Neural progenitor cell (in vitro differentiated cells): Measurements from ENCODE around the gene DRD2. TPM values are rescaled to one million over a fixed set of nuclear protein-coding genes. Genes with fewer than 3 reads are reported as not detected.

Experiments
- DNase-seq: peaks from one replicate; pipeline ENCODE4 v3.0.0-alpha.2; 2016; ENCODE audit warnings: low spot score
- H2AFZ ChIP-seq: fragments of 200-600 bp; sonication (generic); replicated peaks from 2 replicates; pipeline ENCODE4 v1.6.1; 2016; ENCODE audit warnings: antibody characterized with exemption
- H3F3A ChIP-seq: fragments of 200-600 bp; sonication (generic); 2 replicates; pipeline ENCODE4 v1.6.1; 2016; ENCODE audit warnings: antibody characterized with exemption, low read depth
- H3K27ac ChIP-seq: fragments of 200-600 bp; sonication (generic); 2 replicates; pipeline ENCODE4 v1.5.1; 2016; ENCODE audit warnings: mild to moderate bottlenecking
- H3K27me3 ChIP-seq: fragments of 200-600 bp; sonication (generic); 2 replicates; pipeline ENCODE4 v1.6.1; 2016; ENCODE audit warnings: mild to moderate bottlenecking, moderate library complexity
- H3K36me3 ChIP-seq: fragments of 200-600 bp; sonication (generic); 2 replicates; pipeline ENCODE4 v1.5.1; 2016
- H3K4me1 ChIP-seq: fragments of 200-600 bp; sonication (generic); 2 replicates; pipeline ENCODE4 v1.6.1; 2016; ENCODE audit warnings: mixed run types
- H3K4me2 ChIP-seq: fragments of 200-600 bp; sonication (generic); 2 replicates; pipeline ENCODE4 v1.6.1; 2016
- H3K4me3 ChIP-seq: fragments of 200-600 bp; sonication (generic); 2 replicates; pipeline ENCODE4 v1.5.1; 2016
- H3K79me2 ChIP-seq: fragments of 200-600 bp; sonication (generic); 2 replicates; pipeline ENCODE4 v1.6.1; 2016; ENCODE audit warnings: low read depth
- H3K9ac ChIP-seq: fragments of 200-600 bp; sonication (generic); 2 replicates; pipeline ENCODE4 v1.6.1; 2016
- H3K9me3 ChIP-seq: fragments of 200-600 bp; sonication (generic); 2 replicates; pipeline ENCODE4 v1.5.1; 2016; ENCODE audit warnings: low read depth
- H4K20me1 ChIP-seq: fragments of 200-600 bp; sonication (generic); 2 replicates; pipeline ENCODE4 v1.6.1; 2016; ENCODE audit warnings: low read depth
- H3K27ac Mint-ChIP-seq: 3 replicates; pipeline ENCODE4 v1.8.0; 2021; ENCODE audit warnings: mixed read lengths
- H3K27me3 Mint-ChIP-seq: 2 replicates; pipeline ENCODE4 v1.8.0; 2022; ENCODE audit warnings: low read depth, mild to moderate bottlenecking, inconsistent platforms, moderate library complexity, mixed read lengths; ENCODE audit not compliant: insufficient read depth
- H3K36me3 Mint-ChIP-seq: 3 replicates; pipeline ENCODE4 v1.8.0; 2021; ENCODE audit warnings: mixed read lengths
- H3K4me1 Mint-ChIP-seq: 3 replicates; pipeline ENCODE4 v1.8.0; 2021; ENCODE audit warnings: mixed read lengths
- H3K4me3 Mint-ChIP-seq: 3 replicates; pipeline ENCODE4 v1.8.0; 2021; ENCODE audit warnings: mild to moderate bottlenecking, moderate library complexity, mixed read lengths
- H3K9me3 Mint-ChIP-seq: 3 replicates; pipeline ENCODE4 v1.8.0; 2020; ENCODE audit warnings: mixed read lengths
- EZH2 ChIP-seq: fragments of 200-600 bp; sonication (generic); IDR thresholded peaks from 2 replicates; pipeline ENCODE4 v1.6.1; 2017; ENCODE audit warnings: antibody characterized with exemption, mild to moderate bottlenecking, moderate library complexity
- EZH2phosphoT487 ChIP-seq: fragments of 200-600 bp; sonication (generic); IDR thresholded peaks from 2 replicates; pipeline ENCODE4 v1.6.1; 2017; ENCODE audit warnings: antibody characterized with exemption
- total RNA-seq: library from RNA; depleted of rRNA; stranded (reverse); fragments of >200 nt; gene quantifications from 2 replicates; pipeline ENCODE4 v1.2.3, GENCODE V29; 2015; ENCODE audit warnings: low replicate concordance
- TF ChIP-seq, protein P1 (sequence below): fragments of 200-600 bp; sonication (generic); IDR thresholded peaks from 2 replicates; pipeline ENCODE4 v1.5.1; 2017; ENCODE audit warnings: antibody characterized with exemption, mild to moderate bottlenecking

Gene DRD2
- total RNA-seq, 1 donor from 2014 or later, result 0.21 TPM

DNA sequence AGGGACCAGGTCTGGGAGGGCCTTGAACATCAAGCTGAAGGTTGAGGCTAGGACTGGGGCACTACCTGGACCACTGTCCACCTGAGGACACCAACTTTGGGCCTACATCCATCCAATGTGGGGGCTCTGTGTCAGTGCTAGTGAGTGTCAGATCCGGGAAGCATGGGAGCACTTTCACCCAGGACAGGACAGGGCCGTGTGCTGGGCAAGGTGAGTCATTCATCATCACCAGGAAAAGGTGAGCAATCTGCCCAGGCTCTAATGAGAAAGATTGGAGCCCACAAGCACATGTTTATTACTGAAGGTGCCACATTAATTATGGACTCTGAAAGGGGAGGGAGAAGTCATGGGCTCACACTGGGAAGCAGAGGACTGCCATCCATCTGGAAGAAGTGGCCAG, 39.7 kb upstream of the DRD2 start:
- no peak overlapping the region for H3K4me3 Mint-ChIP-seq
- Histone ChIP-seq H3K9ac (no peak overlapping the region), H3K27ac (no peak overlapping the region), H3K79me2 (no peaks in the 10 kb centered on the region), H2AFZ (no peak overlapping the region), H3F3A (no peaks in the 10 kb centered on the region), H3K4me1 (no peaks in the 10 kb centered on the region), H4K20me1 (no peaks in the 10 kb centered on the region), H3K4me3 (no peak overlapping the region), H3K4me2 (no peak overlapping the region), H3K9me3 (no peaks in the 10 kb centered on the region), H3K27me3 (no peaks in the 10 kb centered on the region), H3K36me3 (no peaks in the 10 kb centered on the region)
- H3K4me1 Mint-ChIP-seq, result no peaks in the 10 kb centered on the region
- H3K27ac Mint-ChIP-seq, result no peak overlapping the region
- peaks cover 10% of the 10 kb centered on the region for H3K27me3 Mint-ChIP-seq
- no peak for TF ChIP-seq EZH2phosphoT487
- TF ChIP-seq, protein P1, sequence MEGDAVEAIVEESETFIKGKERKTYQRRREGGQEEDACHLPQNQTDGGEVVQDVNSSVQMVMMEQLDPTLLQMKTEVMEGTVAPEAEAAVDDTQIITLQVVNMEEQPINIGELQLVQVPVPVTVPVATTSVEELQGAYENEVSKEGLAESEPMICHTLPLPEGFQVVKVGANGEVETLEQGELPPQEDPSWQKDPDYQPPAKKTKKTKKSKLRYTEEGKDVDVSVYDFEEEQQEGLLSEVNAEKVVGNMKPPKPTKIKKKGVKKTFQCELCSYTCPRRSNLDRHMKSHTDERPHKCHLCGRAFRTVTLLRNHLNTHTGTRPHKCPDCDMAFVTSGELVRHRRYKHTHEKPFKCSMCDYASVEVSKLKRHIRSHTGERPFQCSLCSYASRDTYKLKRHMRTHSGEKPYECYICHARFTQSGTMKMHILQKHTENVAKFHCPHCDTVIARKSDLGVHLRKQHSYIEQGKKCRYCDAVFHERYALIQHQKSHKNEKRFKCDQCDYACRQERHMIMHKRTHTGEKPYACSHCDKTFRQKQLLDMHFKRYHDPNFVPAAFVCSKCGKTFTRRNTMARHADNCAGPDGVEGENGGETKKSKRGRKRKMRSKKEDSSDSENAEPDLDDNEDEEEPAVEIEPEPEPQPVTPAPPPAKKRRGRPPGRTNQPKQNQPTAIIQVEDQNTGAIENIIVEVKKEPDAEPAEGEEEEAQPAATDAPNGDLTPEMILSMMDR, result no peak
- no peak for TF ChIP-seq EZH2
- no peaks in the 10 kb centered on the region for H3K9me3 Mint-ChIP-seq
- no peak for DNase-seq
- no peaks in the 10 kb centered on the region for H3K36me3 Mint-ChIP-seq

DNA sequence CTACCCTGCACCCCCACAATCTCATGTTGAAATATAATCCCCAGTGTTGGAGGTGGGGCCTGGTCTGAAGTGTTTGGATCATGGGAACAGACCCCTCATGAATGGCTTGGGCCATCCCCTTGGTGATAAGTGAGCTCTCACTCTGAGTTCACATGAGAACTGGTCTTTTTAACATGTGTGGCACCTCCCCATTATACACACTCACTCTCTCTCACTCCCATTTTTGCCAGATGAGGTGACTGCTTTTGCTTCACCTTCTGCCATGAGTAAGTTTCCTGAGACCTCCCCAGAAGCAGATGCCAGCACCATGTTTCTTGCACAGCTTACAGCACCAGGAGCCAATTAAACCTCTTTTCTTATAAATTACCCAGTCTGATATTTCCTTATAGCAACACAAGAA, 32.1 kb upstream of the DRD2 start:
- Histone ChIP-seq H3K9ac (no peak overlapping the region), H3K4me3 (no peak overlapping the region), H3K4me1 (peaks cover 6% of the 10 kb centered on the region), H2AFZ (no peak overlapping the region), H3K4me2 (no peak overlapping the region), H3K9me3 (no peaks in the 10 kb centered on the region), H3K36me3 (no peaks in the 10 kb centered on the region), H4K20me1 (no peaks in the 10 kb centered on the region), H3K27me3 (no peaks in the 10 kb centered on the region), H3F3A (no peaks in the 10 kb centered on the region), H3K27ac (no peak overlapping the region), H3K79me2 (no peaks in the 10 kb centered on the region)
- Mint-ChIP-seq H3K36me3 (no peaks in the 10 kb centered on the region), H3K27ac (no peak overlapping the region), H3K4me1 (peaks cover 13% of the 10 kb centered on the region), H3K4me3 (no peak overlapping the region), H3K27me3 (peaks cover 11% of the 10 kb centered on the region), H3K9me3 (no peaks in the 10 kb centered on the region)
- TF ChIP-seq, protein P1, result no peak
- DNase-seq, result no peak

DNA sequence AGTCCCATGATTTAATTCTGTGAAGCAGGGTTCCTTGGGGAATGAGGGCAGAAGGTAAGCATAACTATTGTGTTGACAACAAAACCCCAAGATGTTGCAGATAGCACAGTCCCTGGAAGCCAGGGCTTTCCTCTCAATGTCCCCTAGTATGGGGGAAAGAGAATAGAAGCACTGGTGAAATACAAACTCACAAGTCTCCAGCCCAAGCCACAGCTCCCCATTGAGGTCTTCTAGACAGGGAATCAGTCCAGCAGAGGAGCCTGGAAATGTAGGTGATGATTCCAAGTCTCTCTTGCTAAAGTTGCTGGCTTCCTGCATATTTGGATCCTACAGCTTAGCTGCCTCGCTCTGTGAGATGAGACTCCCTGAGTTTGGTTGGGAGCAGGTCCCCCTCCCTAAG, 31.7 kb upstream of the DRD2 start:
- no peaks in the 10 kb centered on the region for H3K36me3 Mint-ChIP-seq
- H3K9me3 Mint-ChIP-seq, result no peaks in the 10 kb centered on the region
- H3K4me3 ChIP-seq, result no peak overlapping the region
- no peaks in the 10 kb centered on the region for H3F3A ChIP-seq
- peaks cover 6% of the 10 kb centered on the region for H3K4me1 ChIP-seq
- no peak overlapping the region for H2AFZ ChIP-seq
- no peaks in the 10 kb centered on the region for H3K79me2 ChIP-seq
- H3K4me2 ChIP-seq, result no peak overlapping the region
- H3K9me3 ChIP-seq, result no peaks in the 10 kb centered on the region
- H3K36me3 ChIP-seq, result no peaks in the 10 kb centered on the region
- H3K27ac Mint-ChIP-seq, result no peak overlapping the region
- no peak for DNase-seq
- H3K27ac ChIP-seq, result no peak overlapping the region
- H3K9ac ChIP-seq, result no peak overlapping the region
- H3K27me3 ChIP-seq, result no peaks in the 10 kb centered on the region
- H4K20me1 ChIP-seq, result no peaks in the 10 kb centered on the region
- peaks cover 11% of the 10 kb centered on the region for H3K27me3 Mint-ChIP-seq
- H3K4me3 Mint-ChIP-seq, result no peak overlapping the region
- TF ChIP-seq, protein P1, result no peak
- TF ChIP-seq EZH2, result no peak
- no peak for TF ChIP-seq EZH2phosphoT487
- H3K4me1 Mint-ChIP-seq, result peaks cover 13% of the 10 kb centered on the region

DNA sequence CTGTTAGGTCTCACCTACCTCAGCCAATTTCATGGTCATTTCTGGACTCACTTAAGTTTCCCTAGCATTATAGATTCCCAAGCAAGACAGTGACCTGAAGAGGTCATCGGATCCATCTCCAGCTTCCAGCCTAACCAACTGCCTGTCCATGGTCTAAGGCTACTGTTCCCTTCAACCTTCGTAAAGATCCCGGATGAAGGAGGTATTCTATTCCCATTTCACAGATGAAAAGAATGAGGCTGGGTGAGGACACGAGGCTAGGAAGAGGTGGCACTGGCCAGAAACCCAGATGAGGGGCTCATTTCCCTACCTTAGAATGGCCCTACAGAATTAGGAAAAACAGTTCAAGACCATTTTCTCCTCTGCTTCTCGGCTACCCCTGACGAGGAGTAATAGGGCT, 31.3 kb upstream of the DRD2 start:
- TF ChIP-seq EZH2, result no peak
- TF ChIP-seq EZH2phosphoT487, result no peak
- Histone ChIP-seq H3K9me3 (no peaks in the 10 kb centered on the region), H3F3A (no peaks in the 10 kb centered on the region), H3K4me2 (no peak overlapping the region), H3K4me1 (peaks cover 6% of the 10 kb centered on the region), H3K36me3 (no peaks in the 10 kb centered on the region), H2AFZ (no peak overlapping the region), H3K79me2 (no peaks in the 10 kb centered on the region), H3K27me3 (no peaks in the 10 kb centered on the region), H3K4me3 (no peak overlapping the region), H3K9ac (no peak overlapping the region), H4K20me1 (no peaks in the 10 kb centered on the region), H3K27ac (no peak overlapping the region)
- no peak for DNase-seq
- Mint-ChIP-seq H3K9me3 (no peaks in the 10 kb centered on the region), H3K4me1 (peaks cover 13% of the 10 kb centered on the region), H3K27me3 (peaks cover 11% of the 10 kb centered on the region), H3K36me3 (no peaks in the 10 kb centered on the region), H3K27ac (no peak overlapping the region), H3K4me3 (no peak overlapping the region)
